Fibroblast of the aortic adventitia (primary cell): ENCODE results near the gene PRELID2. TPM values are rescaled to one million over a fixed set of nuclear protein-coding genes. Genes with fewer than 3 reads are reported as not detected.
A peak's percentile ranks its signal among the peaks of the same experiment; 100 is the strongest.

ENCODE experiments used
- DNase-seq: peaks from one replicate; pipeline ENCODE4 v3.0.0-alpha.2; 2010; ENCODE audit warnings: low read depth
- H3K4me3 ChIP-seq: 2 replicates; pipeline ENCODE4 v1.5.1; 2011; ENCODE audit warnings: low read depth, mild to moderate bottlenecking, control low read depth, low read length, moderate library complexity
- CTCF ChIP-seq: IDR thresholded peaks from 2 replicates; pipeline ENCODE4 v1.5.1; 2011; ENCODE audit warnings: mild to moderate bottlenecking, low read length, control low read depth, inconsistent platforms; ENCODE audit not compliant: insufficient read depth
- total RNA-seq: library from RNA; depleted of rRNA; stranded (reverse); fragments of >200 nt; gene quantifications from 2 replicates; pipeline ENCODE4 v1.2.3, GENCODE V29; 2012; ENCODE audit warnings: low replicate concordance

Gene PRELID2
- total RNA-seq, 1 donor: 35.4 TPM

- DNase-seq: peak; percentile 88
- no peak overlapping the region for H3K4me3 ChIP-seq
- TF ChIP-seq CTCF: no peak
Observed at GRCh38 chr5:145830594-145830993, 4.5 kb downstream of the PRELID2 start.

DNA sequence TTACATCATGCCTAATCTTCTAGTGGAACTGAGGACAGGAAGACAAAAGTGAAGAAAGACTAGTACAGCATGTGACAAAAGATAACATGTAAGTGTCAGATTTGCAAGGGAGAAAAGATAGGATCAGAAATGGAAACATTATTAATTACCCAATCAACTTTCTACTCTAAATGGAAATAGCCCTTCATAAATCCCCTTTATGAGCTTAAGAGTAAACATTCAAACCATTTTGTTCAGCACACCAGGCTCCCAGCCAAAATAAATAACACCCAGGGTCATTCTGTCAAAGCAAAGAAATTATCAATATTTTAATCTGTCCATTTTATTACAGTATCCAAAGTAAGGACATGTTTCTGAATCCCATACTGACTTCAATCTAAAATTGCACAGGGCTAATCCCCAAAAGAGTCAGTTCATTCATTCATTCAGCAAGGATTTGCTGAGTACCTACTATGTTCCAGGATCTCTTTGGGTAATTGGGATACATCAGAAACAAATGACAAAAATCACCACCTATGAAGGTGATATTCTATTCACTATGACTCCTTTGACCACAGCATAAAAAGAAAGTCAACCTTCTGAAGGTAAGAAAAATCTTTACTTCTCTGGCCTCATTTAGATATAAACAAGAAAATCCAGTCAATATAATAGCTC lies 5.3 kb downstream of the PRELID2 start:
- TF ChIP-seq CTCF: no peak
- no peak for DNase-seq
- no peak overlapping the region for H3K4me3 ChIP-seq

- no peak for TF ChIP-seq CTCF
- DNase-seq: no peak
- H3K4me3 ChIP-seq: no peak overlapping the region
Observed at GRCh38 chr5:145826895-145827674, 8.1 kb downstream of the PRELID2 start.

- peak; percentile 75 for TF ChIP-seq CTCF
- peak; percentile 85 for DNase-seq
- no peak overlapping the region for H3K4me3 ChIP-seq
Observed at GRCh38 chr5:145825751-145826180, 9.4 kb downstream of the PRELID2 start.

DNA sequence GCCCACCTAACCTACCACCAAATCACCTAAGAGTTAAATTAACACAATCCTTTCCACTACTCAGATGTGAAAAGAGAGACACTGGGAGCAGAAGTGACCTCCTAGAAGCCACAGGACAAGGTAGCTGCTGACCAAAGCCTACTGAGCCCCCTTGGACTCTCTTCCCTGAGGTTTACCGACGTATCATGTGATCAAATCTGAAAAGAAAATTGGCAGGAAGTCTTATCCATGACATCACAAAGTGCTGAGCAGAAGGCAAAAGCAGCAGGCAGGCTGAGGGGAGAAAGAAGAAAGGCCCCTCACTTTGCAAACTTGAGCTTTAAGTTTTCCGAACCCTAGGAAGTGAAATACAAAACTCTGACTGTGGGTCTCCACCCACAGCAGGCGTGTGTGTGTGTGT lies 11.1 kb downstream of the PRELID2 start:
- no peak for TF ChIP-seq CTCF
- H3K4me3 ChIP-seq: no peak overlapping the region
- DNase-seq: peak; percentile 36

DNA sequence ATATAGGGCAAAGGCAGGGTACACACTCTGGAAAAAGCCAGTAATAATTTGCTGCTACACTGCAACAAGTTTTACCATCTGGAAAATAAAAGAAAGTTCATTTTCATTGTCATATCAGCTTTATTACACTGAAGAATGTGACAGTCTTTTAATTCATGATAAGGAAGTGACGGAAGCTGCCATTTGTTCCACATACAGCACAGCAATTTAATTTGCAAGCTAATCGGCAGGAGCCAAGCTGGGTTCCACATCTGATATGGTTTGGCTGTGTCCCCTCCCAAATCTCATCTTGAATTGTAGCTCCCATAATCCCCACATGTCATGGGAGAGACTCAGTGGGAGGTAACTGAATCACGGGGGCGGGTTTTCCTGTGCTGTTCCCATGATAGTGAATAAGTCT lies 16.5 kb downstream of the PRELID2 start:
- no peak overlapping the region for H3K4me3 ChIP-seq
- no peak for TF ChIP-seq CTCF
- DNase-seq: no peak

GRCh38 chr5:145812877-145813276 lies 22.3 kb downstream of the PRELID2 start:
- DNase-seq: no peak
- no peak for TF ChIP-seq CTCF
- no peak overlapping the region for H3K4me3 ChIP-seq
